AG08395 (cell line): ENCODE data around the gene GPC5.

Experiments used
- DNase-seq: peaks from one replicate; pipeline ENCODE4 v3.0.0; 2012; ENCODE audit warnings: mixed read lengths, low spot score

GPC5 gene

DNA sequence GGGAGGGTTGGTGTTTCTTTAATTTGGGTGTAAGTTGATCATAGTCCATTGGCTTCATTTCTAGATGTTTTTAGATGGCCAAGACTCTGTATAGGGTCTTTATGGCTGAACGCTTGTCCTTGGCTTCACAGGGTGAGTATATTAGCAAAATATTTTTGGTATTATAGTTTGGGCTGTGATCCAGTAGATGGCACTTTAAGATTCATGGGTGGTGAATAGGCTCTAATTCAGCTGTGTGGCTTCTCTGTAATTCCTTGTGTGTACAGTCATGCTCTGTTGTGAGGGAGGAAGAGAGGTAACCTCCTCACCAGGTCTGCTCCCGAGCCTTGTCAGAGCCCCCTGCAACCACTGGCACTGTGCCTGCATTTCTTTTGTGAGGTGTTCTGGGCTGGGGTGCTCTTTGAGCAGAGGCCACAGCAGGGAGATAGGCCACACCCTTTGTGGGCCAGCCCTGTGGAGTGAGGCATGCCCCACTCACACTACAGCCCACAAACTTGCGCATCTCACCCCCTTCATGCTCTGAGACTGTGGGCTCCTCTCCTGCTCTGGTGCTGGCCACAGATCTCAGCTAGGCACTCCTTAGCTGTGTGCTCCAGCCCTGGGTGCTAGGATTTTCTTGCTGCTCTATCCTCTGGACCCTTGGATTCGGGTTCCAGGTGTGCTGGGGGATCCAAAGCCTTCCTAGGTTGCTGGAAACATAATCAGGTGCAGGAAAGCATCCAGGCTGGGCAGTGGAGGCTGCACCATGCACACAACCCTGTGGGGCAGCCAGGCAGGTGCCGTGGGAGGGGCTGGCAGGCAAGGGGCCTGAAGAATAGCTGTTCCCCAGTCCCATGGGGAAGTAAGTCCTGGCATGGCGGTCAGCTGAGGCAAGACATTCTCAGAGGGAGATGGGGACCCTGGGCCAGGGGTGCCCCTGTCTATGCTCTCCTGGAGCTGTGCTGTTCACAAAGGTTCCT lies 193.9 kb downstream of the GPC5 start:
- DNase-seq = no peak

DNA sequence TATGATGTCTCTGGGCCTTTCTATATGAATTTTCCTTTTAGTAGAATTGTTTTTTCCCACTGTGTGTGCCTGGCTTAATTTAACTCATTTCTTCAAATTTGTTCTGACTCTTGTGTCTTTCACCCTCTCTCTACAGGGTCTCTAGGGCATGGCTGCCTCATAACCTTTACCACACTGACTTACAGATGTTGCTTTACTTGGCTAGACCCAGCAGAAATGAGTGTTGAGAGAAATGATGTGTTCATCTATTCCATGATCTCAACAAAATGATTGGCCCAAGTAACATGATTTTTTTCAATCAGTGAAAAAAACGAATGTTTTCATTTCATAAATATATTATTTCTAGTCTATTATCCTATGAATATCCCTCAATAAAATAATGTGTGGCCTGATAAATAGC lies 195.0 kb downstream of the GPC5 start:
- DNase-seq = no peak

DNA sequence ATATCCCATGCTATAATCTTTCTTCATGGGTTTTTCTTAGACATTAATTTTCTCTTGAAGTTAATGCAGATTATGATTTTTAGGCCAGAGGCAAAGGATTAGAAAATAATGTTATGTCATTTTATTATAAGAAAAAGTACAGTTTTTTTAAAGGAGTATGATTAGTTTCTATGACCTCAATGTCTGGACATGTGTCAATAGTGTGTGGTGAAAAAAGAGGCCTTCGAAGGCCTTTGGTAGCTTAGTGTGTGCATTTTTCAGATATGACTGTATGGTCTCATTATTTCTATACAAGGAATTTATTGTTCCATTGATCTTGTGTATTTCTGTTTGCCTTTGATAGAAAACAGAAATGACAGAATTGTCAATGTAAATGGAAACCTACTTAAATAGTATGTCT lies 195.6 kb downstream of the GPC5 start:
- no peak for DNase-seq

DNA sequence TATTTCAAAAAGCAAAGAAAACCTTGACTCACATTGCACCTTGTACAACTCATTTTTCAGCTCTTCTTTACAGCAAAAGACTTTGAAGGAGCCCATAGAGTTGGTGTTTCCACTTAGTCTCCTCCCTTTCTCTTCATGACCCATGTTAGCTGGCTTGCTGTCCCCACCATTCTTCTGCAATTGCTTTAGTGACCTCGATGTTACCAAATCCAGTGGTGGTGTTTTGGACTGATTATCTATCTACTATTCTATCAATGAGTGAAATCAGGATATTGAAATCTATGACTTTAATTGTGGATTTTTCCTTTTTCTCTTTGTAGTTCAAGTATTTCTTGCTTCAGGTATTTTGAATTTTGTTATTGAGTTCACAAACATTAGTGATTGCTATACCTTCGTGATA lies 197.3 kb downstream of the GPC5 start:
- no peak for DNase-seq

DNA sequence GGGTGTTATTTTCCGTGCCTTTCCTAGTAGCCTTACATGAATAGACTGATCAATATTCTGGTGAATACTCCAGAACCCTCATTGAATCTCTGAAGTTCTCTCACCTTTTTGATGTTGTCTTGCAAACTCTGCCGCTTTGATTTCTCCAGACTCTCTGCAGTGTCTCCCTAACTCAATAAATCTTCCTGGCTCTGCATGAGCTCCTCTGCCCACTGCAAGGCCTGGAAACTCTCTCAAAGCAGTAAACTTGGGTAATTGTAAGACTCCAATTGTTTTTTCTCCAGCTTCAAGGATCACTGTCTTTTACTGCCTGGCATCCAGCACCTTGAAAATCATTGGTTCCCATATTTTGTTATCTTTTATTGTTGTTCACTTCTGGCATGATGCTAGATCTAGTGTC lies 198.4 kb downstream of the GPC5 start:
- no peak for DNase-seq

DNA sequence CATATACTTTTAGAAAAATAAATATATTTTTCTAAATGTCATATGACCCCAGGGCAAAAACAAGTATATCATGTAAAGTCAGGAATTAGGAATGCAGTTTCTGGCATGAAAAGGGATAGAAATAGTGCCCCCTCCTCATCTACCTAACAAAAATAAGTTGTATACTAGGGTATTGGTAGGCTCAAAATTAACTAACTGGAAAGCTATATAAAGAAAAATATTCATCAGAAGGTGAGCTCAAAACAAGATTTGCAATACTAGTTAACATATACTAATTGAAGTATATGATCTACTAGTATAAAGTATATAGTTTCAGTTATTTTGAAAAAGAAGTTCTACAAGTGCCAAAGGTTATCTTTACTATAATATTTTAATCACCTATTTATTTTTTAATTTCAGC lies 200.2 kb downstream of the GPC5 start:
- no peak for DNase-seq

DNA sequence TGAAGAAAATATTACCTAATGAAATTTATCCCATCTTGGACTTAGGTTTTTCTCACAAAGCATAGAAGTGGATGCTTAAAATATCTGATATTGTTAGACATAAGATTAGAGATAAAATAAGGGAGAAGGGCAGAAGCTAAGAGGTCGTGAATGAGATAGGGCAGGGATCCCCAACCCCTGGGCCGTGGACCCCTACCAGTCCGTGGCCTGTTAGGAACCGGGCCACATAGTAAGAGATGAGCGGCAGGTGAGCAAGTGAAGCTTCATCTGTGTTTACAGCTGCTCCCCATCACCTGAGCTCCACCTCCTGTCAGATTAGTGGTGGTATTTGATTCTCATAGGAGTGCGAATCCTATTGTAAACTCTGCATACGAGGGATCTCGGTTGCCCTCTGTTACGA lies 202.9 kb downstream of the GPC5 start:
- no peak for DNase-seq

DNA sequence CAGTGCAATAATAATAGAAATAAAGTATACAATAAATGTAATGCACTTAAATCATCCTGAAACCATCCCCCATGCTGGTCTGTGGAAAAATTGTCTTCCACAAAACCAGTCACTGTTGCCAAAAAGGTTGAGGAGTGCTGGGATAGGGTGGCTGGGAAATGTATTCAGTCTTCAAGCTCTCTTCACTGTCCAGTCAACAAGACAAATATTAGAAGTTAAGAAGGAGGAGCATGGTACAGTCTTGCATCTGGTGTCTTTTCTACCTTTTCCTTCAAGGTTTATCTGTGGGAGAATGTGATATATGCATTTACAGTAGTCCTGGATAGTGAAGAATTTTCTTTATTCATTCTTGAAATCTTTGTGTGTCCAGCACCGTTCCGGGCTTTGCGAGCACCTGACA lies 203.4 kb downstream of the GPC5 start:
- no peak for DNase-seq

DNA sequence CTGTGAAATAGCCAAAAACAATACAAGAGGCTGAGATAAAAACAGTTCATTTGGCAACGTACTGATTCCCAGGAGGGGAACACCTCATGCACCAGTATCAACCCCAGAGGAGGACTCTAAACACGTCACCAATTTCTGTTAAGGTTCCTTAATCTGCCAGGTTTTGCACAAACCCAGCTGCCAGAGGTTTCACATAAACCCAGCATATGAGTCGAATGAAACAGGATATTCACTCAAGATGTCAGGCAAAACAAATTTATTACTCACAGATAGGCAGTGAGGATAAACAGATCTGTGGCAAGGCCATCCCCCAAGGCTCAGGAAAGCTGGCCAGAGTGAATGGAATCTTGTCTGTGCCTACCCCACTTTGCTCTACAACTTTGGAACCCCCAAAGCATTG lies 210.9 kb downstream of the GPC5 start:
- DNase-seq = no peak

DNA sequence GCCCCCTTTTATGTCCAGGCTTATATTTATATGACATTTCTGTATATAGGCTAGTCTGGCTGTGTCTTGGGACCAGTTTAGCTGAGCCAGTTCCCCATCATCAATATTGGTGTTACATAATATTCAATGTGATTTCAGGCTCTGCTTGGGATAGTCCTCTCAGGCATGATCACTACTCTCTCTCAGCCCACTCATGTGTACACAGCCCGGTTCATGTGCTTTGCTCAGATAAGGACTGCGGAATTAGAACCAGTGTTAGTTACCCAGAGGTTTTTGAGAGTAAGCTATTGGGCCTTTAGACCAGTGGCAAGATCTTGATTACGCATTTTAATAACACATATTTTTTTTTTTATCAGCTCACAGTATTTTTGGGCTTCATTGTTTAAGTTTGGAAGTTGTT lies 219.9 kb downstream of the GPC5 start:
- DNase-seq = no peak

DNA sequence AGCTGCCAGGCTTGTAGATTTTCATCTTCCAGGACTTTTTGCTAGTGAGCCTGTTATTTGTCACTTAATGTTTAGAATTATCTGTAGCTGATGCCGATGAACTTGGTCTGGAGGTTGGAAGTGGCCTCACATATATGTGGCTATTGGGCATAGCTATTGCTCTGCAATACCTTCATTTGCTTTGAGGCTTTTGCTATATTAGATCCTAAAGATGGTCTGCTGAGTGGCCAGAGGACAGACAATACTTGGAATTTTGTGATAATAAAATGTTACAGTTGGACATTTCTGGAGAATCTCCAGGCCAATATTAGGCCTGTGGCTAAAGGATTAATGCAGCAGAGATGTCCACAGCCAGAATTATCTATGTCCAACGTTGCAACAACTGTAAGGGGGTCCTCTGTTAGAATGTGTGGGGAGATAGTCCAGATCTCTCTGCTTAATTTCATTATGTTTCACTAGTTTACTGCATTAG lies 222.3 kb downstream of the GPC5 start:
- no peak for DNase-seq

DNA sequence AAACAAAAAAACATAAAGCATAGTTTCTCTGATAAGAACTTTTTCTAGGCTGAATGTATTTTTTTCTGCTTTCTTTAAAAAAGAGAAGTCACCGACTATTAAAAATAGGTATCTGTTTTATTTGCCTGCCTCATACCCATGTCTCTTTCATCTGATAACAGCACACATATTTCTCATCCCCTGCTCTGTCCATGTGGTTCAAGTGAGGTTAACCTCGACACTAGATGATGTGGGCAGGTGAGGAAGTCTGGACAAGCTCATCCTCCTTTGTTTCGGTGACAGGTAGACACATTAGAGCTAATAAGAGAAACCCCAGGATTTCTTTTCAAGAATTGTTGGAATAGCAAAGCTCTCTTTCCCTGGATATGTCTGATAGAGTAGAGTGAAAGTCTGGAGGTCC lies 222.7 kb downstream of the GPC5 start:
- no peak for DNase-seq

DNA sequence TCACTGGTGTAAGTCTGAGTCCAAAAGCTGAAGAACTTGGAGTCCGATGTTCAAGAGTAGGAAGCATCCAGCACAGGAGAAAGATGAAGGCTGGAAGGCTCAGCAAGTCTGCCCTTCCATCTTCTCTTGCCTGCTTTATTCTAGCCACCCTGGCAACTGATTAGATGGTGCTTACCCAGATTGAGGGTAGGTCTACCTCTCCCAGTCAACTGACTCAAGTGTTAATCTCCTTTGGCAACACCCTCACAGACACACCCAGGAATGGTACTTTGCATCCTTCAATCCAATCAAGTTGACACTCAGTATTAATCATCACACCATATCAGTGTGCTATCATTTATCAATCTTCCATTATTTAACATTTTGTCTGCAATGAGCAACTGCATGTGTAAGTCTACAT lies 223.5 kb downstream of the GPC5 start:
- DNase-seq = no peak

DNA sequence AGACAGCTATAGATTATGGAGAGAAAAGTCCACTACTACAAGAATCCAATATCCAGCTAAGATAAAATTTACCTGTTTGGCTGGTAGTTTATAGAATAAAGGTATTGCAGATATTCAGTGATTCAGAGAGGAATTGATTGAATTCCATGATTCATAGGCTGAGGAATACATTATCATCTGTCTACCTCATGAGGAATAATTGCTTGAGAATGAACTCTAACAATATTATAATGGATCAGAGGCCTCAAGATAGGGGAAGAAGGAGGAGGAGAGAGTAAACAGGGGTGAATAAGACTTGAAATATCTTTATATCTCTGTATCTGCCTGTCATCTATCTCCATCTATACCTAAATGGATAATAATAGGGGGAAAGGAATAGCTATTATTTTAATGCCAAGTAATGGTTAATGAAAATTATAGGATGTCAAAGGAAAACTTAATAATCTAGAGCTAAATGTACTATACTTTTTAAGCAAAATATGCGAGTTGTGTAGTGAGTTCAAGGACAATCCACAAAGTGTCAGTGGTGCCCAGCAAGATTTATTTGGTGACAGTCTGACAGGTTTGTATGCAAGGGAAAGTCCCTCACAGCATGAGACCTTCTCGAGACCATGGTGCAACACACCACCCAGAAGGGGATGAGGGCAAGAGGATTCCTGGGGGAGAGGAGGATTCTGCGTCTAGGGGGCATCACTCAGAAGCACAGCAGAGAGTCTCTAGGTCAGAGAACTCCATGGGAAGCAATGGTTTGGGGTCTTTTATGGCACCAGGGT lies 224.5 kb downstream of the GPC5 start:
- DNase-seq = no peak

DNA sequence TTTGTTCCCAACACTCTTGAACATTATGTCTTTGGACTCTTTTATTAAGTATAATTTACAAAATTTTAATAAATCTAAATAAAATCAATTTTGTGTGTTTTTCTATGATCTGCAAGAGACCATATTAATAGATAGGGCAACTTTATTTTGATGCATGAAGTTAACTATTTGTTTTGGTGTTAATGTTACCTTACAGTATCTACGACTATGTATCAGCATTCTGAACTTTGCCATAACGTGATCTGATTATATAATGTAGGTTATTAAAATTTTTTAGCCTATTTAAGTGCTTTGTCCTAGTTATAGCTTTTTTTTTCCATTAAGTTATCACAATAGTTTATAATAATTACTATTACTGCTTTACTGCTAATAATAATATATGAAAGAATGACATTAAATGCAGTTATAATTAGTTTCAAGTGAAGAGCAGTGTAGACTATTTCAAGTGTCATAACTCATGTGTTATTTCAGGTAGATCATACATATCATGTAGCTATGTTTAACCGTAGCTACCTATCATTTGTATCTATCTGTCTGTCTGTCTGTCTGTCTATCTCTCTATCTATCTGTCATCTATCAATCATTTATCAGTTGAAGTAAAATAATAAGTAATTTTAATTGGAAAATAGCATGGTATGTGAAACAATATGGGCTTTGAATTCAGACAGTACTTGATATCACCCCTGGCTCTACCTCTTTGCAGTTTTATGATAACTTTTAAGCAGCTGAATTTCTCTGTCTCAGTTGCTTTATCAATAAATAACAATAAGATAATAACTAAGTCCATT lies 229.7 kb downstream of the GPC5 start:
- DNase-seq = no peak

DNA sequence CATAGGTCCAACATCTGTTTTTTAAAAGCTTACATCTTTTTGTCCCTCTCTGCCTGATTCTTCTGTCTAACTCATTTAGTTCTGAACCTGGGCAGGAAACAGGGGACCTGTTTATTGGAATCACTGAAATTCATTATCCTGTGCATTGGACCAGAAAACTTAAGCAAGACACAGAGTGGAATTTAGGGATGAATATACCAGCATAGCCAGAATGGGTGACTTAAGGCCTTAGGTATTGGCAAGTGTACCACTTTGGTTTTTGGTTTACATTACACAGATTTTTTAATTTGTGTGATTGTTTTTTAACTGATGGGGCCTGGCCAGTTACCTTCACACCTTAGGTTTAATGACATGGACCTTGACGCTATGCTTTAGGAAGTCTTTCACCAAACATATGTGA lies 232.5 kb downstream of the GPC5 start:
- no peak for DNase-seq

DNA sequence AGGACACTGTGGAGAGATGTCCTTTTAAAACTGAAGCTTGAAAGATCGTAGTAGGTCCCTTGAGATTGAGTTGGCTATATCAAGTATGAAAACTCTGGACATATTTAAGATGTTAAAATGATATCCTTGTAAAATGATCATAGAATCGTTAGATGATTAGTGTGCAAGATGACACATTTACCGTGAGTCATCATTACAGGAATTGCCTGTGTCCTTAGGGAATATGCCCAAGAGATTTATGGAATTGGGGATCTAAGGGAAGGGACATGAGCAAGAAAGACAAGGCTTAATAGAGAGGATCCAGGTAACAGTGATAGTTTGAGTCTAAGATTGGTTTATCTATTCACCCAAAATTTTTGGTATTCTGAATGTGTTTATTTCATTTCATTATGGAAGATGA lies 233.7 kb downstream of the GPC5 start:
- no peak for DNase-seq

DNA sequence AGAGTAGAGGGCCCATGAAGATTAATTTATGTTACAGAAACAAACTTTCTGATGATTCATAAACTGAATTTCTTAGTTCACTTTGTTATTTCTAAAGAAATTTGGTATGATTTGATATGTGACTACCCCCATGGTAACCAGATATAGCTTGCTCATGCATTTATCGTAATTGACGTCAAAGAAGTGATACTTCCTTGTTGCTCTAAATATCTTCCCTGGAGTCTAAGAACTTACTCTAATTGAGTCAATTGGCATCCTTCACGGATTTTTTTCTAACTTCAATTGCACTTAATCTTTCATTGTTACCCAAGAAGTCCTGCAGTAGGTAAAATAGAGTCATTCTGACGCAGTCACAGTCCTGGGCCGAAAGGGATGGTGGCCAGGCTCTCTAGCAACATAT lies 240.9 kb downstream of the GPC5 start:
- DNase-seq = no peak

DNA sequence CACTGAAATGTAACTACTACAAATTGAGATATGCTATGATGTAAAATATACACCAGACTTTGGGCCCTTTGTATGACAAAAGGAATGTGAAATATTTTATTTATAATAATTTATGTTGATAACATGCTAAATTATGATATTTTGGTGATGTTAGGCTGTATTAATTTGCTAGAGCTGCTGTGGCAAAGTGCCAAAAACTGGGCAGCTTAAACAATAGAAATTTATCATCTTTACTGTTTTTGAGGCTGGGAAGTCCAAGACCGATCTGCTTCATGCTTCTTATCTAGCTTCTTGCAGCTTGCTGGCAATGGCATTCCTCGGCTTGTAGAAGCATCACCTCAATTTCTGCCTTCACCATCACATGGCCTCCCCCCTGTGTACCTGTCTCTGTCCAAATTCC lies 245.0 kb downstream of the GPC5 start:
- no peak for DNase-seq

DNA sequence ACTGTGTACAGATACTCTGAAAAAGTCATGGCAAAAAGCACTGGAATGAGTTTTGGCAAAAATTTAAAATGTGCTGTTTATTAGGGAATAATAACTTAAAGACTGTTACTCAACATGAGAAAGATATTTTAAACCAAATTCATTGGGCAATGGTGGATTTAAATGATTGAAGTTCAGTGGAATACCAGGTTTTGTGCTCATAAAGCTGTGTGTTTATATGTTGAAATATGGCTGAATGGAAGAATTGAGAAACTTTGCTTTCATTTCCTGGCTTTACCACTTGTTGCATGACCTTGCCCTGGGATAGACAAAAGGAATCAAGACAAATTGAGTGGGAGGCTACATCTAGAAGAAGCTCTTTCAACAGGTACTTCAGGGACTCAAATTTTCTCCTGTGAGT lies 246.4 kb downstream of the GPC5 start:
- no peak for DNase-seq

DNA sequence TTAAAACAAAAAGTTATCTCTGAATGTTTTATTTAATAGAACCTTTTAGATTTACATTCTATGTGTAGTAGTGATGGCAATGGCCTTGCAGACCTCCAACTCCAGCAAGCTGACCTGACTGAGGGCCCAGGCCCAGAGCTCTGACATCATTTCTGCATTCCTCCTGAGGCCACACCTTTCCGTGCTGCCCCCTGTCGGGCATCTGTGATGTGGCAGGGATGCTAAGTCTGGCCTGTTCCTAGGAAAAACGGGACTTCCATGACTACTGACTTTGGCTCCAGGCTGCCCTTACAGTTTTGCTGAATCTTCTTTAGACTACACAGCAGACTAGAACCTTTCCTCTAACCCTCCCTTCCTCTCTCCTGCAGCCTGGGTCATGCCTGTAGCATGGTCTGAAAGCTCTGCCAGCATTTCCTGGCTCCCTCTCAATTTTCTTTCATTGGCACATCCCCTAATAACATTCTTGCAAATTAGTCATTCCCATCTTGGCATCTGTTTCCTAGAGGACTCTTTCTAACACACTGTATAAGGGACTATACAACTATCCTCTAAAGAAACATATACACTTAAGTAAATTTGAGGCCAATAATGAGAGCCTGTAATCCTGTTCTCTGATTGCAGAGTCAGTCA lies 249.1 kb downstream of the GPC5 start:
- no peak for DNase-seq

DNA sequence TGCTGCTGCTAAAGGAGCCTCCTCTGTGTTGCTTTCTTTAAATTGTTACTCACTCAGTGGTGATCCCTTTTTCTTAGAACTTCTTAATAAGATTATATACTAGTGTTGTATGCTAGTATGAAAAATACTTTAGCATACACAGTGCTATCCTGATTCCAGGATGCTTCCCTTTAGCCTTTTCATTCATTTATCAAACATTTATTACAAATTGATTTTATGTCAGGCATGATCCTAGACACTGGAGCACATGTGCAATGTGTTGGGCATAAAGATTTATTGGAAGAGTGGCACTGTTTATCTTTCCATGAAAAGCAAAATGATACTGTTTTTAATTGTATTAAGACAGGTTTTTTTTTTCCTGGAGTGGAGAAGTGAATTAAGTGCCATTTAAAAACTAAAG lies 249.6 kb downstream of the GPC5 start:
- DNase-seq = no peak
